ENCODE measurements around the gene CMC2. TPM values are rescaled to one million over a fixed set of nuclear protein-coding genes. Genes with fewer than 3 reads are reported as not detected.

CMC2 gene
- total and polyA plus RNA-seq, 2 of the 13 experiments (the other 11 are each of a cell fraction or from before 2014, with no cell fraction given): 116 to 129 TPM

GRCh38 chr16:80954985-80955384 is 51.7 kb downstream of the CMC2 start (continued):
- no peak for TF ChIP-seq ZBTB38 (CRISPR knock-in tag; IDR thresholded peaks at IDR 0.05)
- TF ChIP-seq ZC3H4 (CRISPR knock-in tag; IDR thresholded peaks at IDR 0.05; ENCODE audit: borderline replicate concordance): no peak
- TF ChIP-seq GRHL1 (CRISPR knock-in tag; conservative IDR thresholded peaks at IDR 0.05): no peak
- no peak for TF ChIP-seq MXD1 (CRISPR knock-in tag; IDR thresholded peaks at IDR 0.05)
- TF ChIP-seq WIZ (CRISPR knock-in tag; IDR thresholded peaks at IDR 0.05): no peak
- no peak for TF ChIP-seq MEIS2 (CRISPR knock-in tag; IDR thresholded peaks at IDR 0.05)
- TF ChIP-seq ZNF160 (CRISPR knock-in tag; IDR thresholded peaks at IDR 0.05): no peak
- no peak for TF ChIP-seq PITX1 (CRISPR knock-in tag; IDR thresholded peaks at IDR 0.05)
- no peak for TF ChIP-seq FOXA1 (IDR thresholded peaks at IDR 0.05)
- peak; percentile 36 for TF ChIP-seq FOXA1 (CRISPR knock-in tag; IDR thresholded peaks at IDR 0.05)
- TF ChIP-seq ZNF891 (CRISPR knock-in tag; IDR thresholded peaks at IDR 0.05): no peak; the same call in 1 of the 2 replicates
- TF ChIP-seq TBX2 (CRISPR knock-in tag; IDR thresholded peaks at IDR 0.05; ENCODE audit: borderline replicate concordance): 0 out of 2 replicates have a peak, but pooled peaks have one; percentile 17
- no peak for TF ChIP-seq NFIC (IDR thresholded peaks at IDR 0.05; ENCODE audit: low read length)
